Islet precursor cell (in vitro differentiated cells): Measurements from ENCODE around the gene SLC25A21.
"Not testable (repeated sequence)": the region's sequence is repeated elsewhere in the genome, so short reads cannot be mapped to it uniquely, and the experiment has no call there.

ENCODE experiments used
- DNase-seq: peaks from one replicate; pipeline ENCODE4 v3.0.0-alpha.2; 2018

The SLC25A21 gene

GRCh38 chr14:36750244-36750643 lies 422.2 kb downstream of the SLC25A21 start:
- no peak for DNase-seq

- no peak for DNase-seq
These were observed 423.7 kb downstream of the SLC25A21 start for GRCh38 chr14:36748610-36749213.

GRCh38 chr14:36747411-36748184 lies 424.8 kb downstream of the SLC25A21 start:
- no peak for DNase-seq

GRCh38 chr14:36746872-36747271 lies 425.5 kb downstream of the SLC25A21 start:
- no peak for DNase-seq

GRCh38 chr14:36741858-36742257 lies 430.5 kb downstream of the SLC25A21 start:
- DNase-seq: no peak

GRCh38 chr14:36738269-36738668 lies 434.1 kb downstream of the SLC25A21 start:
- DNase-seq: no peak

GRCh38 chr14:36726128-36726527 lies 446.3 kb downstream of the SLC25A21 start:
- no peak for DNase-seq

GRCh38 chr14:36724162-36724561 lies 448.2 kb downstream of the SLC25A21 start:
- no peak for DNase-seq

- peak; percentile 69 for DNase-seq
These were observed 448.9 kb downstream of the SLC25A21 start for GRCh38 chr14:36723530-36723929.

GRCh38 chr14:36721877-36722276 lies 450.5 kb downstream of the SLC25A21 start:
- DNase-seq: no peak

- no peak for DNase-seq
These were observed 451.7 kb downstream of the SLC25A21 start for GRCh38 chr14:36720657-36721056.

- DNase-seq: no peak
These were observed 452.6 kb downstream of the SLC25A21 start for GRCh38 chr14:36719823-36720222.

GRCh38 chr14:36718216-36718615 lies 454.2 kb downstream of the SLC25A21 start:
- no peak for DNase-seq

- DNase-seq: no peak
These were observed 455.0 kb downstream of the SLC25A21 start for GRCh38 chr14:36717363-36717762.

GRCh38 chr14:36716614-36717184 lies 455.7 kb downstream of the SLC25A21 start:
- DNase-seq: no peak

- no peak for DNase-seq
These were observed 458.3 kb downstream of the SLC25A21 start for GRCh38 chr14:36713960-36714703.

GRCh38 chr14:36707570-36707969 lies 464.8 kb downstream of the SLC25A21 start:
- DNase-seq: no peak

- no peak for DNase-seq
These were observed 469.9 kb downstream of the SLC25A21 start for GRCh38 chr14:36702474-36702873.

- no peak for DNase-seq
These were observed 471.3 kb downstream of the SLC25A21 start for GRCh38 chr14:36701132-36701531.

GRCh38 chr14:36700651-36701050 lies 471.8 kb downstream of the SLC25A21 start:
- DNase-seq: no peak

GRCh38 chr14:36699420-36699819 lies 473.0 kb downstream of the SLC25A21 start:
- DNase-seq: not testable (repeated sequence)

- no peak for DNase-seq
These were observed 481.9 kb downstream of the SLC25A21 start for GRCh38 chr14:36690311-36691040.

- DNase-seq: no peak
These were observed 487.5 kb downstream of the SLC25A21 start for GRCh38 chr14:36684946-36685345.
